Stimulated activated CD8-positive, alpha-beta memory T cell treated with anti-CD3 and anti-CD28 coated beads, Interleukin-12 subunit alpha, Interleukin-12 subunit beta, amount 100 ng/mL, for 1 hour (primary cell): ENCODE data around the gene CLEC7A.

Experiments used
- DNase-seq: peaks from one replicate; pipeline ENCODE4 v3.0.0-alpha.2; 2020; ENCODE audit warnings: low read depth

CLEC7A gene

DNA sequence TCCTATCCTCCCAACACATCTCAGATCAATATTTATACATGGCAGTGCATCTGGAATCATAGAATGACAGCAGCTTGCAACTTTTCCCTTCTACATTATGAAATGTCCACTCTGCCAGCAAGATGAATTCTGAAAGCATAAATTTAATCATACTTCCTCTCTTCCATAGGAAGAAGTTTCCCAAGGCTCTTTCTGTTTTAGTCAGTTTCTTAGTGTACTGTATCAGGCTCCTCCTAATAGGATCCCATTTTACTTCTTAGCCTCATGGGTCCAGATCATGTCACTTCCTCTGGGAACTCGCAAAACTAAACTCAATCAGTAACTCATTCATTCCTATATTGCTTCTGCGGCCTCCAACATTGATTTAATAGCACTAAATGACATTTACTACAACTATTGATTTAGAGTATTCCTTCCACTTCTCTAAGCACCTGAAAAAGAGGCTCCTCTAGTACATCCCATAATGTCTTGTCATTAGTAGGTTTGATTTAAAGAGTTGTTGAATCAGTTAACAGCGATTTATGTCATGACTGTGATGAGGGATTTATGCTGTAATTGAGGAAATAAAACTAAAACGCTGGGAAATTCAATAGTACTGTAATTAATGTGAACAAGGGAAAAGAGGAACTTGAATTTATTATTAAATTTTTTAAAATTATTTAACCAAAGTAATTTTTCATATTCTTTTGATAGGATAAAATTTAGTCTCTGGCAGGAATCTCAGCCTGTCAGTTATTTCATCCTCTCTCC lies 35.2 kb downstream of the CLEC7A start:
- no peak for DNase-seq

GRCh38 chr12:10088955-10089900 lies 40.8 kb downstream of the CLEC7A start:
- DNase-seq = no peak

DNA sequence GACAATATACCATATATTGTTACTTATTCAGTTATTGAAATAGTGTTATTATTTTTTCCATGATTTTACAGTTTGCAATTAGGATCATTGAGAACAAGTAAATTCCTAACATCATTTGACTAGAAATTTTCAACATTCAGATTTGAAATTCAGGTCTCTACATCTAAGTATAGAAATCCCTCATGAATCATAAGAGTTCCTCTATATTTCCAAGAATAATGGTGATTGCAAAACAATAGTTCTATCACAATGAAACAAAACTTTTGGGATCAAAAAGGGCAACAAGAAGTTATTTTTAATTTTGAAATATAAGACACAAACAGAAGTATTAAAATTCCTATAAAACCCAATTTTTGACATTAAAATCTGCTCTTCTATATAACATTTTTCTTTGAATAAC lies 42.0 kb downstream of the CLEC7A start:
- no peak for DNase-seq

GRCh38 chr12:10086387-10086786 lies 43.6 kb downstream of the CLEC7A start:
- DNase-seq = no peak

- no peak for DNase-seq
These were observed 45.3 kb downstream of the CLEC7A start for GRCh38 chr12:10084733-10085132.

DNA sequence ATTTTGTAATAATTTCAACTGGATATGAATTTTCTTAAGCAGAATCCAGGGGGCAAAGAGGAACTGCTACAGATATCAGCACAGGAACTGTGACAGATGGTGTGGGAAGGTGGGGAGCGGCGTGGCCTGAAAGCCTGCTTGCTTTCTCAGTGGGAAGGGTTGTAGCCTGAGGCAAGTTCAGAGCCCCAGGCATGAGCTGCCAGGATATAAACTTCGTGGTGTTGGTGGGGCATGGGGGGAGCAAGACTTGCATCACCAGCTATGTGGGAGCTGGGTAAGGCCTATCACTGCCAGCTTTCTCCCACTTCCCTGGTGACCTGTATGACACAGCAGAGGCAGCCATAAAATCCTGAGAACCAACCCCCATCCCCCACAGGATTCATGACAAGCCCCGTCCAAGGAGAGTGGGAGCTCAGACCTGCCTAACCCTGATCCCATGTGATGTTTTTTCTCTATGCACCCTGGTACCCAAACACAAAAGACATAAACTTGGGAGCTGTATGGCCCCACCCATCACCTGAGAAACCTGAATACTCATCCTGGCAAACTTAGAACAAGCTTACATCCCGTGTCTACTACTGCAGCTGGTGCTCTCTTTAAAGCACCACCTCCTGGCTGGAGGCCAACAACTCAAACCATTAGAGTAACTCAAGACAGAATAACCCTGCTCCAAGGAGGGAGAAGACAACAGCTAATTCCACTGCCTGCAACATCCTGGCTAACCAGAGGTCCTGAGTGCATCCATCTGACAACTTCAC lies 47.7 kb downstream of the CLEC7A start:
- DNase-seq = no peak

- no peak for DNase-seq
These were observed 54.5 kb downstream of the CLEC7A start for GRCh38 chr12:10075451-10075850.

GRCh38 chr12:10073261-10073660 lies 56.7 kb downstream of the CLEC7A start:
- DNase-seq = no peak

- no peak for DNase-seq
These were observed 57.9 kb downstream of the CLEC7A start for GRCh38 chr12:10072131-10072530.

DNA sequence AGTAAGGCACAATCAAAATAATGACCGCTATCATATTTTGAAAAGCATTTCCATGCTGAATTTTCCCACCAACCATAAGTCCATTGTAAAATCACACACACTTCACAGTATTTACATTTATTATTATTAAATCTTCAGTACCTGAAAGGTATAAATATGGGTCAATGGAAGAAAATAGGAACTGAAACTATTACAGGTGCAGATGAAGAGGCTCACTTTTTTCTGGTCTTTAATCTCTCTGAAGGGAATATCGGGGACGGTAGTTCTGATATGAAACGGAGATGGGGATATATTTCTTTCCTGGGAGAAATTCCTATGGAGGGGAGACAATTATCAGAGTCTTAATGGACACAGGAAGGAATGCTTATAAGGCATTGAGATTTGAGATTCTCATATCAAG lies 59.6 kb downstream of the CLEC7A start:
- DNase-seq = no peak

GRCh38 chr12:10069976-10070375 lies 60.0 kb downstream of the CLEC7A start:
- DNase-seq = no peak

DNA sequence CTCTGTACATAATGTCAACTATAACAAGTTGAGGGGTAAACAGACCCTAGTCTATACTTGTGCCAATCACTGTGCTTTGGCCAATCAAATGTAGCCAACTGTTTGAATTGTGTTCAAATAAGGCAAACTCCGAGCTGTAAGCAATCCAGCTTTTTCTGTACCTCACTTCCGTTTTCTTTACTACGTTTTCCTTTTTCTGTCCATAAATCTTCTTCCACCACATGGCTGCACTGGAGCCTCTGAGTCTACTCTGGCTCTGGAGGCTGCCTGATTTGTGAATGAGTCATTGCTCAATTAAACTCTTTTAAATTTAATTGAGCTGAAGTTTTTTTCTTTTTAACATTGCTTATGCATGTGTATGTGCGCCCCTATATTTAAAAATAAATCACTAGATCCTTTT lies 60.9 kb downstream of the CLEC7A start:
- no peak for DNase-seq

GRCh38 chr12:10068644-10069043 lies 61.4 kb downstream of the CLEC7A start:
- DNase-seq = no peak

DNA sequence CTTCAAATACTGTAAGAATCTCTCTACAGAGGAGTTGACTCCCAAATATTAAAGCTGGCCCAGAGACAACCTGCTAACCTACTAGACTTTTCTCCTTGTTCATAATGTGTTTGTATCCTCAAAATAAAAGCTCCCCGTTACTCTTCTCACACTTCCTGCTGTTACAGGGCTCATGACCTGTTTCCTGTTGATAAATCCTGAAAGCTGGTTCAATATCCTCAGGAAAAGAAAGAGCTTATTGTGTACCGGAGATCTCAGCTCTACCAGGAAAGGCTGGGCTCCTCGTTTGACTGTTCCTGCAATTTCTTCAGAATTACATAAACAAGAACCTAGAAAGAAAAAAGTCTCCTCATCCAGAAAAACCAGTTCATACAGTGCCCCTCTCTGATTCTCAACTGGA lies 62.1 kb downstream of the CLEC7A start:
- no peak for DNase-seq

GRCh38 chr12:10067264-10067663 lies 62.7 kb downstream of the CLEC7A start:
- no peak for DNase-seq
